A549 (cell line): Measurements from ENCODE around the gene PPP2R2C. TPM values are rescaled to one million over a fixed set of nuclear protein-coding genes. Genes with fewer than 3 reads are reported as not detected.

Source experiments
- ATAC-seq, 2 experiments: fragments of 200-7000 bp in 1 of 2; fragments of >200 bp in 1 of 2; cut with Nextera tagmentation in 1 of 2; cut with Tn5 transposase in 1 of 2; 3 replicates each; pipeline versions ENCODE4 v1.8.0 to v1.9.1; 2018 to 2020; ENCODE audit warnings: mild to moderate bottlenecking in 1 of 2, moderate library complexity in 1 of 2
- CTCF ChIA-PET: fragments of 300-600 bp; sonication (Branson Sonifier 250); formaldehyde crosslinking; extraction: SDS; loops from one replicate; lab custom pipeline; 2021; ENCODE audit warnings: antibody characterized with exemption, inconsistent platforms; lab: Yijun Ruan, JAX
- POLR2A ChIA-PET: fragments of 350-600 bp; formaldehyde crosslinking; extraction: SDS; loops from one replicate; lab custom pipeline; 2021; ENCODE audit warnings: antibody characterized with exemption, inconsistent platforms; lab: Yijun Ruan, JAX
- DNase-seq, 2 experiments: peaks; one replicate each; pipeline versions ENCODE4 v3.0.0 to v3.0.0-alpha.2; 2011 to 2016; ENCODE audit warnings: low read depth in 1 of 2, low spot score in 1 of 2
- FAIRE-seq: peaks from 2 replicates; lab custom pipeline; 2011; peaks lifted over from hg19 to GRCh38; lab: Jason Lieb, UNC
- H3K27ac ChIP-seq, 2 experiments: fragments of >200 bp; sonication (Bioruptor Twin); formaldehyde crosslinking; 3 replicates each; pipeline ENCODE4 v1.5.1; 2016 to 2017
- H3K4me1 ChIP-seq: fragments of >200 bp; sonication (Bioruptor Twin); formaldehyde crosslinking; 3 replicates; pipeline ENCODE4 v1.6.1; 2016
- H3K4me2 ChIP-seq: fragments of >200 bp; sonication (Bioruptor Twin); formaldehyde crosslinking; 3 replicates; pipeline ENCODE4 v1.6.1; 2016
- H3K4me3 ChIP-seq: fragments of >200 bp; sonication (Bioruptor Twin); formaldehyde crosslinking; 3 replicates; pipeline ENCODE4 v1.5.1; 2016
- H3K9me3 ChIP-seq: fragments of >200 bp; sonication (Bioruptor Twin); formaldehyde crosslinking; 3 replicates; pipeline ENCODE4 v1.6.1; 2016
- BHLHE40 ChIP-seq: IDR thresholded peaks from 2 replicates; pipeline ENCODE4 v1.6.1; 2012; ENCODE audit warnings: low read depth, low read length, inconsistent platforms
- CBX8 ChIP-seq: fragments of 200-600 bp; sonication (generic); IDR thresholded peaks from 2 replicates; pipeline ENCODE4 v1.6.1; 2016
- CHD2 ChIP-seq: fragments of 150-350 bp; IDR thresholded peaks from 2 replicates; pipeline ENCODE4 v1.6.1; 2014; ENCODE audit warnings: low read length; ENCODE audit not compliant: partially characterized antibody
- EHMT2 ChIP-seq: fragments of 200-600 bp; sonication (generic); IDR thresholded peaks from 2 replicates; pipeline ENCODE4 v1.6.1; 2016; ENCODE audit warnings: antibody characterized with exemption, low read depth, mild to moderate bottlenecking, moderate library complexity
- FOSL2 ChIP-seq, 2 experiments: fragments of 450-650 bp in 1 of 2; fragments of >200 bp in 1 of 2; sonication (Bioruptor Twin) in 1 of 2; formaldehyde crosslinking; IDR thresholded peaks; 2 replicates each; pipeline versions ENCODE4 v1.5.0 to v1.6.1; 2016 to 2020; ENCODE audit warnings: mild to moderate bottlenecking in 1 of 2, moderate library complexity in 1 of 2
- FOXS1 ChIP-seq: fragments of 250-450 bp; sonication (Bioruptor Pico); IDR thresholded peaks from 2 replicates; pipeline ENCODE4 v1.5.0; 2020; ENCODE audit warnings: mild to moderate bottlenecking, moderate library complexity
- GATA3 ChIP-seq: IDR thresholded peaks from 2 replicates; pipeline ENCODE4 v1.6.1; 2012; ENCODE audit warnings: borderline replicate concordance
- HEYL ChIP-seq: fragments of 250-450 bp; sonication (Bioruptor Pico); IDR thresholded peaks from 2 replicates; pipeline ENCODE4 v1.8.0; 2021; ENCODE audit warnings: mild to moderate bottlenecking, moderate library complexity
- JUN ChIP-seq, 2 experiments: fragments of >200 bp; sonication (Bioruptor Twin); formaldehyde crosslinking; IDR thresholded peaks; 2 replicates in 1 of 2; 3 replicates in 1 of 2; pipeline ENCODE4 v1.6.1; 2016 to 2017
- KDM5A ChIP-seq: fragments of 200-600 bp; sonication (generic); IDR thresholded peaks from 2 replicates; pipeline ENCODE4 v1.6.1; 2016; ENCODE audit warnings: antibody characterized with exemption, mild to moderate bottlenecking
- MAFK ChIP-seq: fragments of 450-650 bp; IDR thresholded peaks from 2 replicates; pipeline ENCODE4 v1.6.1; 2014; ENCODE audit not compliant: partially characterized antibody
- MAZ ChIP-seq: fragments of 150-350 bp; IDR thresholded peaks from 2 replicates; pipeline ENCODE4 v1.6.1; 2014; ENCODE audit warnings: antibody characterized with exemption, low read depth, low read length, borderline replicate concordance
- MYC ChIP-seq: IDR thresholded peaks from 2 replicates; pipeline ENCODE4 v1.6.1; 2012; ENCODE audit warnings: mild to moderate bottlenecking, inconsistent platforms, low read length, improper control_type of control experiment, borderline replicate concordance
- PHF8 ChIP-seq: fragments of 200-600 bp; sonication (generic); IDR thresholded peaks from 2 replicates; pipeline ENCODE4 v1.6.1; 2016; ENCODE audit warnings: low read depth, mild to moderate bottlenecking, antibody characterized with exemption, moderate library complexity, borderline replicate concordance
- POLR2AphosphoS2 ChIP-seq: conservative IDR thresholded peaks from 2 replicates; pipeline ENCODE4 v1.6.1; 2012; ENCODE audit warnings: low read length, improper control_type of control experiment, inconsistent platforms
- RAD21 ChIP-seq, 2 experiments: fragments of >200 bp in 1 of 2; sonication (Bioruptor Twin) in 1 of 2; formaldehyde crosslinking in 1 of 2; IDR thresholded peaks in 1 of 2; conservative IDR thresholded peaks in 1 of 2; 2 replicates in 1 of 2; 3 replicates in 1 of 2; pipeline ENCODE4 v1.6.1; 2012 to 2018; ENCODE audit warnings: inconsistent platforms in 1 of 2
- RCOR1 ChIP-seq: fragments of 150-350 bp; IDR thresholded peaks from 2 replicates; pipeline ENCODE4 v1.6.1; 2014; ENCODE audit warnings: antibody characterized with exemption, low read length, low read depth
- TP53 ChIP-seq: fragments of 250-450 bp; sonication (Bioruptor Pico); IDR thresholded peaks from 2 replicates; pipeline ENCODE4 v1.5.0; 2021; ENCODE audit warnings: mild to moderate bottlenecking, moderate library complexity
- ZFP36 ChIP-seq: fragments of 450-650 bp; IDR thresholded peaks from 2 replicates; pipeline ENCODE4 v1.6.1; 2014; ENCODE audit warnings: borderline replicate concordance; ENCODE audit not compliant: partially characterized antibody
- ZNF302 ChIP-seq: fragments of 250-450 bp; sonication (Bioruptor Pico); IDR thresholded peaks from 2 replicates; pipeline ENCODE4 v1.9.0; 2021; ENCODE audit warnings: inconsistent platforms, mild to moderate bottlenecking, moderate library complexity
- WGBS: methylation state at CpG from one replicate; pipeline ENCODE4 v1.1.6; 2017; ENCODE audit errors: missing lambda C conversion rate; 5-methylcytosine and 5-hydroxymethylcytosine counted together
- polyA plus RNA-seq, 4 experiments: library from polyadenylated mRNA; depleted of rRNA in 3 of 4; stranded (reverse); fragments of >200 nt; fragmentation: RNase III in 1 of 4; extraction: RNeasy Plus Mini Kit Qiagen cat#74134 plus additional on column Dnase treatment in 1 of 4; gene quantifications; 2 replicates in 3 of 4; 3 replicates in 1 of 4; pipeline ENCODE4 v1.2.3, GENCODE V29; 2011 to 2017
- TF ChIP-seq, protein P1 (sequence below): fragments of 250-450 bp; sonication (Bioruptor Pico); IDR thresholded peaks from 2 replicates; pipeline ENCODE4 v1.5.0; 2020; ENCODE audit warnings: low read depth, mild to moderate bottlenecking, moderate library complexity
- TF ChIP-seq, protein P2 (sequence below): IDR thresholded peaks from 2 replicates; pipeline ENCODE4 v1.6.1; 2012
- TF ChIP-seq, protein P3 (sequence below): fragments of 150-350 bp; IDR thresholded peaks from 2 replicates; pipeline ENCODE4 v1.6.1; 2014; ENCODE audit warnings: low read depth, mild to moderate bottlenecking, low read length
- TF ChIP-seq, protein P4 (sequence below): fragments of >200 bp; sonication (Bioruptor Twin); formaldehyde crosslinking; IDR thresholded peaks from 2 replicates; pipeline ENCODE4 v1.6.1; 2016
- TF ChIP-seq, protein P5 (sequence below): IDR thresholded peaks from 2 replicates; pipeline ENCODE4 v1.6.1; 2012

PPP2R2C gene
- polyA plus RNA-seq, 2 of the 4 experiments (the other 2 are of a cell fraction) = 23.9 to 29.4 TPM

DNA sequence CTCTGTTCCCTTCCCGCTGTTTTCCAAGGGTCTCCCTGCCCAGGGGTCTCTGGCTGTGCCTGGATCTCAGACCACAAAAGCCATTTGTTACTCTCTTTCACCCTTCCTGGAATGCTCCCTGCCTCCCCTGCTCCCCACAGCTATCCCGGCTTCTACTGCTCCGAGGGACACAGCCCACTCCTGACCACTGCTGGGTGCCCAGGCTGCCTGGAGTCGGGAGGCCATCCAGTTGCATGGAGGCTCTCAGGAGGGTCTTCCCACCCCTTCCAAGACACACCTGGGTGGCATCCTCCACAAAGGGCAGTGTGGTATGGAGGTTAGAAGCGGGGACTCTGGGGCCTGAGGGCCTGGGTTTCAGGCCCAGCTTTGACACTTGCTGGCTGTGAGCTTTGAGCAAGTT is 101.1 kb downstream of the PPP2R2C start:
- ATAC-seq (no peak), DNase-seq (no peak), FAIRE-seq (no peak)
- Histone ChIP-seq H3K27ac (no peak overlapping the region), H3K9me3 (no peaks in the 10 kb centered on the region), H3K4me3 (no peak overlapping the region), H3K4me1 (no peaks in the 10 kb centered on the region), H3K4me2 (no peak overlapping the region)
- CTCF ChIA-PET = interaction anchor here (2.2 kb wide), 1 partner anchor 14 kb away, joined by 5 read pairs; no protein-coding TSS in a partner anchor
- POLR2A ChIA-PET = no interaction called here
- TF ChIP-seq MYC (no peak), HEYL (CRISPR knock-in tag) (no peak), GATA3 (no peak), ZNF302 (no peak), TP53 (CRISPR knock-in tag) (no peak), RAD21 (conservative IDR thresholded peaks at IDR 0.05 in 1 of 2, IDR thresholded peaks at IDR 0.05 in 1 of 2) (no peak), CHD2 (no peak), POLR2AphosphoS2 (no peak), EHMT2 (no peak), RCOR1 (no peak), FOSL2 (IDR thresholded peaks at IDR 0.05) (no peak), FOSL2 (CRISPR knock-in tag; IDR thresholded peaks at IDR 0.05) (no peak), ZFP36 (no peak), MAZ (no peak), JUN (IDR thresholded peaks at IDR 0.05) (no peak)
- TF ChIP-seq, protein P1, sequence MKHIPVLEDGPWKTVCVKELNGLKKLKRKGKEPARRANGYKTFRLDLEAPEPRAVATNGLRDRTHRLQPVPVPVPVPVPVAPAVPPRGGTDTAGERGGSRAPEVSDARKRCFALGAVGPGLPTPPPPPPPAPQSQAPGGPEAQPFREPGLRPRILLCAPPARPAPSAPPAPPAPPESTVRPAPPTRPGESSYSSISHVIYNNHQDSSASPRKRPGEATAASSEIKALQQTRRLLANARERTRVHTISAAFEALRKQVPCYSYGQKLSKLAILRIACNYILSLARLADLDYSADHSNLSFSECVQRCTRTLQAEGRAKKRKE (CRISPR knock-in tag) = no peak
- TF ChIP-seq, protein P2, sequence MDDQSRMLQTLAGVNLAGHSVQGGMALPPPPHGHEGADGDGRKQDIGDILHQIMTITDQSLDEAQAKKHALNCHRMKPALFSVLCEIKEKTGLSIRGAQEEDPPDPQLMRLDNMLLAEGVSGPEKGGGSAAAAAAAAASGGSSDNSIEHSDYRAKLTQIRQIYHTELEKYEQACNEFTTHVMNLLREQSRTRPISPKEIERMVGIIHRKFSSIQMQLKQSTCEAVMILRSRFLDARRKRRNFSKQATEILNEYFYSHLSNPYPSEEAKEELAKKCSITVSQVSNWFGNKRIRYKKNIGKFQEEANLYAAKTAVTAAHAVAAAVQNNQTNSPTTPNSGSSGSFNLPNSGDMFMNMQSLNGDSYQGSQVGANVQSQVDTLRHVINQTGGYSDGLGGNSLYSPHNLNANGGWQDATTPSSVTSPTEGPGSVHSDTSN = no peak
- TF ChIP-seq, protein P3, sequence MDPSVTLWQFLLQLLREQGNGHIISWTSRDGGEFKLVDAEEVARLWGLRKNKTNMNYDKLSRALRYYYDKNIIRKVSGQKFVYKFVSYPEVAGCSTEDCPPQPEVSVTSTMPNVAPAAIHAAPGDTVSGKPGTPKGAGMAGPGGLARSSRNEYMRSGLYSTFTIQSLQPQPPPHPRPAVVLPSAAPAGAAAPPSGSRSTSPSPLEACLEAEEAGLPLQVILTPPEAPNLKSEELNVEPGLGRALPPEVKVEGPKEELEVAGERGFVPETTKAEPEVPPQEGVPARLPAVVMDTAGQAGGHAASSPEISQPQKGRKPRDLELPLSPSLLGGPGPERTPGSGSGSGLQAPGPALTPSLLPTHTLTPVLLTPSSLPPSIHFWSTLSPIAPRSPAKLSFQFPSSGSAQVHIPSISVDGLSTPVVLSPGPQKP = no peak
- TF ChIP-seq, protein P4, sequence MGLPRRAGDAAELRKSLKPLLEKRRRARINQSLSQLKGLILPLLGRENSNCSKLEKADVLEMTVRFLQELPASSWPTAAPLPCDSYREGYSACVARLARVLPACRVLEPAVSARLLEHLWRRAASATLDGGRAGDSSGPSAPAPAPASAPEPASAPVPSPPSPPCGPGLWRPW = no peak
- TF ChIP-seq, protein P5, sequence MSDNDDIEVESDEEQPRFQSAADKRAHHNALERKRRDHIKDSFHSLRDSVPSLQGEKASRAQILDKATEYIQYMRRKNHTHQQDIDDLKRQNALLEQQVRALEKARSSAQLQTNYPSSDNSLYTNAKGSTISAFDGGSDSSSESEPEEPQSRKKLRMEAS = no peak
- WGBS = 93% methylated on average over 3 of the region's 5 CpGs

DNA sequence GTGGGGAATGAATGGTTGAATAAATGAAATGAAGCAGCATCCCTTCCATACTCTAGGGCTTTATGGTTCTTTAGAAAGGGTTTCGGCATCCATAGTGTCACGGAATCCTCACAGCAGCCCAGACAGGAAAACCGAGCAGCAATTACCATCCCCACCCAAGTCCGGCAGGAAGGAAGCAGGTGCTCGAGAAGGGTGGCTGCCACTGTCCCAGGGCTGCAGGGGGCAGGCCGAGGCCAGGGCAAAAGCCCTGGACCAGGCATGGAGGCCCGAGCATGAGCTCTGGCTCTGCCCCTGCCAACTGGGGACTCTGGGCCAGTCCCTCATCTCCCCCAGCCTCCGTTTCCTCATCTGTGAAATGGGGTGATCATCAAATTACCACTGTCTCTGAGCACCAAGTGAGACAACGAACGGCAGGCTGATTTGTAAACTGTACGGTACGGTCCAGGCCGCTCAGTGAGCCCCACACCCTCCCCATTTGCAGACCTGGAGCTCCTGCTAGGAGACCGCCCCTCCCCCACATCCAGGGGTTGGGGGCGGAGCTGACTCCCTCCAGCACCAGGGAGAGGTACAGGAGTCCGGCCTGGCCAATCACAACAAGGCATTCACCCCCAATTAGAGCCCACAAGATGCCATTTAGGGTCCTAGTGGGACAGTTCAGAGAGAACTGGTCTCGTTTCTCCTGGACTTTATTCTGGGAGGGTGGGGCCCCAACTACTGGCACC is 102.3 kb downstream of the PPP2R2C start:
- no peaks in the 10 kb centered on the region for H3K4me1 ChIP-seq
- no peak overlapping the region for H3K4me2 ChIP-seq
- H3K9me3 ChIP-seq = no peaks in the 10 kb centered on the region
- ATAC-seq (no peak), DNase-seq (no peak)
- no peak overlapping the region for H3K4me3 ChIP-seq
- TF ChIP-seq CHD2 (no peak), KDM5A (no peak), BHLHE40 (no peak), EHMT2 (no peak), FOXS1 (CRISPR knock-in tag) (no peak), MAFK (no peak), PHF8 (no peak), CBX8 (no peak)
- TF ChIP-seq, all 56 proteins: peak for 0
- POLR2A ChIA-PET = no interaction called here
- no peak for FAIRE-seq
- no peak overlapping the region for H3K27ac ChIP-seq
- CTCF ChIA-PET = interaction anchor here (2.2 kb wide), 1 partner anchor 15 kb away, joined by 5 read pairs; no protein-coding TSS in a partner anchor
- 90% methylated on average over 13 of the region's 17 CpGs for WGBS
